Fibroblast of mammary gland (primary cell): ENCODE results near the gene SCRT2.

Experiments used
- DNase-seq: peaks from one replicate; pipeline ENCODE4 v3.0.0-alpha.2; 2010; ENCODE audit warnings: low read depth
- H3K4me3 ChIP-seq: 2 replicates; pipeline ENCODE4 v1.5.1; 2011; ENCODE audit warnings: low read depth, mild to moderate bottlenecking, low read length, moderate library complexity; ENCODE audit not compliant: control insufficient read depth
- CTCF ChIP-seq: conservative IDR thresholded peaks from 2 replicates; pipeline ENCODE4 v1.5.1; 2011; ENCODE audit warnings: low read depth, low read length, inconsistent platforms; ENCODE audit not compliant: control insufficient read depth, insufficient read depth

The SCRT2 gene

DNA sequence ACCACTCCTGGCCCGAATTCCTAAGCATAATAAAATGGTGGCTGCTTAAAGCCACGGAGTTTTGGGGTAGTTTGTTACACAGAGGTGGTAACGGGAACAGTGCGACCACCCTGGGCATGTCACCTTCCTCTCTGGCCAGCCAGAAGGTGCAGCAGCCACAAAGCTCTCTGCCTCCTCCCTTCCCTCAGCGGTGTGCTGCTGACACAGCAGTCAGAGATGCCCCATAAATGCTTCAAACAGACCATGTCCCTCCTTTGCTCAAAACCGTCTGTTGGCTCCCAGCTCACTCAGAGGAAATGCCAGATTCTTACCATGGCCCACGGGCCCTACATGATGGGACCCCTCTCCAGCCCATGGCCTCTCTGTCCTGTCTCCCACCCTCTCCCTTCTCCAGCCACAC is 53.4 kb downstream of the SCRT2 start:
- no peak for TF ChIP-seq CTCF
- no peak overlapping the region for H3K4me3 ChIP-seq
- no peak for DNase-seq

GRCh38 chr20:621125-621756 is 54.4 kb downstream of the SCRT2 start:
- no peak for TF ChIP-seq CTCF
- peak; percentile 31 for DNase-seq

GRCh38 chr20:620246-620645 is 55.4 kb downstream of the SCRT2 start:
- DNase-seq, result no peak
- H3K4me3 ChIP-seq, result no peak overlapping the region
- no peak for TF ChIP-seq CTCF

More at GRCh38 chr20:621125-621756, 54.4 kb downstream of the SCRT2 start:
- no peak overlapping the region for H3K4me3 ChIP-seq

- no peak overlapping the region for H3K4me3 ChIP-seq
- DNase-seq, result no peak
- TF ChIP-seq CTCF, result no peak
Observed at GRCh38 chr20:618980-619379, 56.6 kb downstream of the SCRT2 start.

- H3K4me3 ChIP-seq, result no peak overlapping the region
- TF ChIP-seq CTCF, result no peak
- DNase-seq, result no peak
Observed at GRCh38 chr20:617934-618690, 57.5 kb downstream of the SCRT2 start.

DNA sequence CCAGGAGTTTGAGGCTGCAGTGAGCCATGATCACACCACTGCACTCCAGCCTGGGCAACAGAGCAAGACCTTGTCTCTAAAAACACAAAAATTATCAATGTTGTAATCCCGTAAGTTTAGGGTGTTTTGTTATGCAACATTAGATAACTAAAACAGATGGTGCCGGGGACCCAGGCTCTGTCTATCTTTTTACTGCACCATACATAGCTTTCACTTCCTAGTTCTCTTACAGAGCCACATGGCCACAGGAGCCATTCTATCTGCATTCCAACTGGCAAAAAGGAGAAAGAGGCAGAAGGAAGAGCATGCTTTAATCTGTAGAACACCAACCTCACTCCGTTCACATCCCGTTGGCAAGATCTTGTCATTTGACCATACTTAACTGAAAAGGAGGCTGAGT is 60.1 kb downstream of the SCRT2 start:
- DNase-seq, result no peak

More for the DNA sequence above, 60.1 kb downstream of the SCRT2 start:
- no peak overlapping the region for H3K4me3 ChIP-seq
- TF ChIP-seq CTCF, result no peak
